Bone marrow (tissue), 2 donors: Measurements from ENCODE around the gene C10orf71.

ENCODE experiments used
- DNase-seq, 2 donors: peaks; one replicate each; lab custom pipeline; 2025; lab: John Stamatoyannopoulos, UW

Gene C10orf71

GRCh38 chr10:49335364-49335972 is 36.5 kb downstream of the C10orf71 start:
- no peak for DNase-seq

GRCh38 chr10:49338604-49339003 is 39.6 kb downstream of the C10orf71 start:
- DNase-seq, result no peak

GRCh38 chr10:49344840-49345239 is 45.9 kb downstream of the C10orf71 start:
- no peak for DNase-seq

- no peak for DNase-seq
Observed at GRCh38 chr10:49347342-49347741, 48.4 kb downstream of the C10orf71 start.

GRCh38 chr10:49347827-49348226 is 48.9 kb downstream of the C10orf71 start:
- DNase-seq, result no peak

- DNase-seq, result no peak
Observed at GRCh38 chr10:49348593-49348992, 49.6 kb downstream of the C10orf71 start.

GRCh38 chr10:49349390-49349789 is 50.4 kb downstream of the C10orf71 start:
- DNase-seq, result no peak

GRCh38 chr10:49350138-49350537 is 51.2 kb downstream of the C10orf71 start:
- DNase-seq, result no peak

GRCh38 chr10:49350846-49351532 is 52.0 kb downstream of the C10orf71 start:
- DNase-seq, result no peak

GRCh38 chr10:49351669-49352068 is 52.7 kb downstream of the C10orf71 start:
- no peak for DNase-seq

- no peak for DNase-seq
Observed at GRCh38 chr10:49352323-49352722, 53.4 kb downstream of the C10orf71 start.

GRCh38 chr10:49353026-49353894 is 54.3 kb downstream of the C10orf71 start:
- DNase-seq, result no peak

GRCh38 chr10:49353895-49354566 is 55.1 kb downstream of the C10orf71 start:
- no peak for DNase-seq

- DNase-seq, result no peak
Observed at GRCh38 chr10:49354593-49354992, 55.6 kb downstream of the C10orf71 start.

- no peak for DNase-seq
Observed at GRCh38 chr10:49355221-49355620, 56.3 kb downstream of the C10orf71 start.

- no peak for DNase-seq
Observed at GRCh38 chr10:49356181-49356580, 57.2 kb downstream of the C10orf71 start.

GRCh38 chr10:49356944-49357343 is 58.0 kb downstream of the C10orf71 start:
- no peak for DNase-seq

- DNase-seq, result no peak
Observed at GRCh38 chr10:49357910-49358309, 58.9 kb downstream of the C10orf71 start.

- no peak for DNase-seq
Observed at GRCh38 chr10:49359349-49360270, 60.6 kb downstream of the C10orf71 start.

GRCh38 chr10:49360271-49361177 is 61.6 kb downstream of the C10orf71 start:
- no peak for DNase-seq
